ENCODE measurements around the gene G6PC2. TPM values are rescaled to one million over a fixed set of nuclear protein-coding genes. Genes with fewer than 3 reads are reported as not detected.

Gene G6PC2
- total RNA-seq, 1 donor from 2014 or later = 1.0 TPM

GRCh38 chr2:168939061-168939460 lies 38.0 kb downstream of the G6PC2 start:
- Histone ChIP-seq H3K27ac (ENCODE audit: low read depth, low read length) (no peak overlapping the region), H3K9me3 (ENCODE audit: control insufficient read depth in 3 of 3, low read length in 3 of 3) (no peaks in the 10 kb centered on the region), H3K9ac (ENCODE audit: low read depth in 1 of 3, low read length in 3 of 3) (no peak overlapping the region), H3K4me1 (ENCODE audit: control insufficient read depth in 3 of 3, insufficient read depth in 3 of 3, low read length in 3 of 3) (no peaks in the 10 kb centered on the region), H3K27me3 (ENCODE audit: control insufficient read depth in 3 of 3, insufficient read depth in 3 of 3, low read length in 3 of 3) (no peaks in the 10 kb centered on the region), H3K4me3 (ENCODE audit: low read length in 3 of 3) (no peak overlapping the region), H3K36me3 (ENCODE audit: control insufficient read depth in 3 of 3, insufficient read depth in 3 of 3, low read length in 3 of 3) (no peaks in the 10 kb centered on the region)

GRCh38 chr2:168939918-168940317 lies 38.8 kb downstream of the G6PC2 start:
- no peaks in the 10 kb centered on the region for H3K36me3 ChIP-seq (ENCODE audit: control insufficient read depth in 3 of 3, insufficient read depth in 3 of 3, low read length in 3 of 3)
- H3K27me3 ChIP-seq (ENCODE audit: control insufficient read depth in 3 of 3, insufficient read depth in 3 of 3, low read length in 3 of 3) = no peaks in the 10 kb centered on the region
- no peak overlapping the region for H3K4me3 ChIP-seq (ENCODE audit: low read length in 3 of 3)
- no peaks in the 10 kb centered on the region for H3K4me1 ChIP-seq (ENCODE audit: control insufficient read depth in 3 of 3, insufficient read depth in 3 of 3, low read length in 3 of 3)
- no peaks in the 10 kb centered on the region for H3K9me3 ChIP-seq (ENCODE audit: control insufficient read depth in 3 of 3, low read length in 3 of 3)
- no peak overlapping the region for H3K9ac ChIP-seq (ENCODE audit: low read depth in 1 of 3, low read length in 3 of 3)
- H3K27ac ChIP-seq (ENCODE audit: low read depth, low read length) = no peak overlapping the region

GRCh38 chr2:168941297-168941696 lies 40.2 kb downstream of the G6PC2 start:
- Histone ChIP-seq H3K4me1 (ENCODE audit: control insufficient read depth in 3 of 3, insufficient read depth in 3 of 3, low read length in 3 of 3) (no peaks in the 10 kb centered on the region), H3K36me3 (ENCODE audit: control insufficient read depth in 3 of 3, insufficient read depth in 3 of 3, low read length in 3 of 3) (no peaks in the 10 kb centered on the region), H3K9me3 (ENCODE audit: control insufficient read depth in 3 of 3, low read length in 3 of 3) (no peaks in the 10 kb centered on the region), H3K9ac (ENCODE audit: low read depth in 1 of 3, low read length in 3 of 3) (no peak overlapping the region), H3K27me3 (ENCODE audit: control insufficient read depth in 3 of 3, insufficient read depth in 3 of 3, low read length in 3 of 3) (no peaks in the 10 kb centered on the region), H3K27ac (ENCODE audit: low read depth, low read length) (no peak overlapping the region), H3K4me3 (ENCODE audit: low read length in 3 of 3) (no peak overlapping the region)

GRCh38 chr2:168944065-168944464 lies 43.0 kb downstream of the G6PC2 start:
- no peak overlapping the region for H3K9ac ChIP-seq (ENCODE audit: low read depth in 1 of 3, low read length in 3 of 3)
- no peaks in the 10 kb centered on the region for H3K4me1 ChIP-seq (ENCODE audit: control insufficient read depth in 3 of 3, insufficient read depth in 3 of 3, low read length in 3 of 3)
- no peaks in the 10 kb centered on the region for H3K9me3 ChIP-seq (ENCODE audit: control insufficient read depth in 3 of 3, low read length in 3 of 3)
- no peak overlapping the region for H3K4me3 ChIP-seq (ENCODE audit: low read length in 3 of 3)
- H3K27ac ChIP-seq (ENCODE audit: low read depth, low read length) = no peak overlapping the region
- no peaks in the 10 kb centered on the region for H3K27me3 ChIP-seq (ENCODE audit: control insufficient read depth in 3 of 3, insufficient read depth in 3 of 3, low read length in 3 of 3)
- H3K36me3 ChIP-seq (ENCODE audit: control insufficient read depth in 3 of 3, insufficient read depth in 3 of 3, low read length in 3 of 3) = no peaks in the 10 kb centered on the region

- H3K4me1 ChIP-seq (ENCODE audit: control insufficient read depth in 3 of 3, insufficient read depth in 3 of 3, low read length in 3 of 3) = no peaks in the 10 kb centered on the region
- no peak overlapping the region for H3K9ac ChIP-seq (ENCODE audit: low read depth in 1 of 3, low read length in 3 of 3)
- no peaks in the 10 kb centered on the region for H3K36me3 ChIP-seq (ENCODE audit: control insufficient read depth in 3 of 3, insufficient read depth in 3 of 3, low read length in 3 of 3)
- no peak overlapping the region for H3K4me3 ChIP-seq (ENCODE audit: low read length in 3 of 3)
- H3K27me3 ChIP-seq (ENCODE audit: control insufficient read depth in 3 of 3, insufficient read depth in 3 of 3, low read length in 3 of 3) = no peaks in the 10 kb centered on the region
- no peak overlapping the region for H3K27ac ChIP-seq (ENCODE audit: low read depth, low read length)
- no peaks in the 10 kb centered on the region for H3K9me3 ChIP-seq (ENCODE audit: control insufficient read depth in 3 of 3, low read length in 3 of 3)
These were observed 44.4 kb downstream of the G6PC2 start for GRCh38 chr2:168945508-168945907.

GRCh38 chr2:168948621-168949212 lies 47.6 kb downstream of the G6PC2 start:
- no peak overlapping the region for H3K4me3 ChIP-seq (ENCODE audit: low read length in 3 of 3)
- no peaks in the 10 kb centered on the region for H3K36me3 ChIP-seq (ENCODE audit: control insufficient read depth in 3 of 3, insufficient read depth in 3 of 3, low read length in 3 of 3)
- peaks cover 0 to 2% (median 0%) of the 10 kb centered on the region in 3 donors for H3K9me3 ChIP-seq (ENCODE audit: control insufficient read depth in 3 of 3, low read length in 3 of 3)
- H3K27ac ChIP-seq (ENCODE audit: low read depth, low read length) = no peak overlapping the region
- H3K9ac ChIP-seq (ENCODE audit: low read depth in 1 of 3, low read length in 3 of 3) = no peak overlapping the region
- no peaks in the 10 kb centered on the region for H3K4me1 ChIP-seq (ENCODE audit: control insufficient read depth in 3 of 3, insufficient read depth in 3 of 3, low read length in 3 of 3)
- H3K27me3 ChIP-seq (ENCODE audit: control insufficient read depth in 3 of 3, insufficient read depth in 3 of 3, low read length in 3 of 3) = no peaks in the 10 kb centered on the region

- Histone ChIP-seq H3K4me1 (ENCODE audit: control insufficient read depth in 3 of 3, insufficient read depth in 3 of 3, low read length in 3 of 3) (no peaks in the 10 kb centered on the region), H3K36me3 (ENCODE audit: control insufficient read depth in 3 of 3, insufficient read depth in 3 of 3, low read length in 3 of 3) (no peaks in the 10 kb centered on the region), H3K9ac (ENCODE audit: low read depth in 1 of 3, low read length in 3 of 3) (no peak overlapping the region), H3K27ac (ENCODE audit: low read depth, low read length) (no peak overlapping the region), H3K4me3 (ENCODE audit: low read length in 3 of 3) (no peak overlapping the region), H3K27me3 (ENCODE audit: control insufficient read depth in 3 of 3, insufficient read depth in 3 of 3, low read length in 3 of 3) (no peaks in the 10 kb centered on the region), H3K9me3 (ENCODE audit: control insufficient read depth in 3 of 3, low read length in 3 of 3) (peaks cover 0 to 2% (median 0%) of the 10 kb centered on the region in 3 donors)
These were observed 48.2 kb downstream of the G6PC2 start for GRCh38 chr2:168949324-168949723.

- Histone ChIP-seq H3K36me3 (ENCODE audit: control insufficient read depth in 3 of 3, insufficient read depth in 3 of 3, low read length in 3 of 3) (no peaks in the 10 kb centered on the region), H3K4me3 (ENCODE audit: low read length in 3 of 3) (no peak overlapping the region), H3K9ac (ENCODE audit: low read depth in 1 of 3, low read length in 3 of 3) (no peak overlapping the region), H3K27ac (ENCODE audit: low read depth, low read length) (no peak overlapping the region), H3K4me1 (ENCODE audit: control insufficient read depth in 3 of 3, insufficient read depth in 3 of 3, low read length in 3 of 3) (no peaks in the 10 kb centered on the region), H3K9me3 (ENCODE audit: control insufficient read depth in 3 of 3, low read length in 3 of 3) (peaks cover 0 to 2% (median 0%) of the 10 kb centered on the region in 3 donors), H3K27me3 (ENCODE audit: control insufficient read depth in 3 of 3, insufficient read depth in 3 of 3, low read length in 3 of 3) (no peaks in the 10 kb centered on the region)
These were observed 50.8 kb downstream of the G6PC2 start for GRCh38 chr2:168951871-168952270.

GRCh38 chr2:168952424-168952823 lies 51.3 kb downstream of the G6PC2 start:
- Histone ChIP-seq H3K4me3 (ENCODE audit: low read length in 3 of 3) (no peak overlapping the region), H3K4me1 (ENCODE audit: control insufficient read depth in 3 of 3, insufficient read depth in 3 of 3, low read length in 3 of 3) (no peaks in the 10 kb centered on the region), H3K9me3 (ENCODE audit: control insufficient read depth in 3 of 3, low read length in 3 of 3) (peaks cover 0 to 2% (median 0%) of the 10 kb centered on the region in 3 donors), H3K27me3 (ENCODE audit: control insufficient read depth in 3 of 3, insufficient read depth in 3 of 3, low read length in 3 of 3) (no peaks in the 10 kb centered on the region), H3K36me3 (ENCODE audit: control insufficient read depth in 3 of 3, insufficient read depth in 3 of 3, low read length in 3 of 3) (no peaks in the 10 kb centered on the region), H3K27ac (ENCODE audit: low read depth, low read length) (no peak overlapping the region), H3K9ac (ENCODE audit: low read depth in 1 of 3, low read length in 3 of 3) (no peak overlapping the region)

- no peak overlapping the region for H3K27ac ChIP-seq (ENCODE audit: low read depth, low read length)
- no peaks in the 10 kb centered on the region for H3K27me3 ChIP-seq (ENCODE audit: control insufficient read depth in 3 of 3, insufficient read depth in 3 of 3, low read length in 3 of 3)
- no peak overlapping the region for H3K9ac ChIP-seq (ENCODE audit: low read depth in 1 of 3, low read length in 3 of 3)
- no peaks in the 10 kb centered on the region for H3K4me1 ChIP-seq (ENCODE audit: control insufficient read depth in 3 of 3, insufficient read depth in 3 of 3, low read length in 3 of 3)
- no peak overlapping the region for H3K4me3 ChIP-seq (ENCODE audit: low read length in 3 of 3)
- peaks cover 0 to 2% (median 0%) of the 10 kb centered on the region in 3 donors for H3K9me3 ChIP-seq (ENCODE audit: control insufficient read depth in 3 of 3, low read length in 3 of 3)
- H3K36me3 ChIP-seq (ENCODE audit: control insufficient read depth in 3 of 3, insufficient read depth in 3 of 3, low read length in 3 of 3) = no peaks in the 10 kb centered on the region
These were observed 53.2 kb downstream of the G6PC2 start for GRCh38 chr2:168954256-168954655.
